Measurements from ENCODE around the gene MYL12B. TPM values are rescaled to one million over a fixed set of nuclear protein-coding genes. Genes with fewer than 3 reads are reported as not detected.

The MYL12B gene
- total RNA-seq, 2 experiments from 2014 or later = 235 to 238 TPM

- ChIA-PET POLR2A (no interaction called here), CTCF (interaction anchor here (0.8 to 1.5 kb wide), 2 partner anchors 12 to 239 kb away, joined by 3 to 4 read pairs; no protein-coding TSS in a partner anchor)
Observed at GRCh38 chr18:3233433-3234168, 28.3 kb upstream of the MYL12B start.

- ChIA-PET POLR2A (no interaction called here), CTCF (interaction anchor here (0.8 to 1.5 kb wide), 3 partner anchors 11 to 240 kb away, joined by 3 to 4 read pairs (median 4); no protein-coding TSS in a partner anchor)
Observed at GRCh38 chr18:3234457-3234856, 27.5 kb upstream of the MYL12B start.

- ChIA-PET CTCF (no interaction called here), POLR2A (no interaction called here)
Observed at GRCh38 chr18:3235846-3236245, 26.1 kb upstream of the MYL12B start.

GRCh38 chr18:3236470-3236869 is 25.5 kb upstream of the MYL12B start:
- POLR2A ChIA-PET = no interaction called here
- CTCF ChIA-PET = no interaction called here

DNA sequence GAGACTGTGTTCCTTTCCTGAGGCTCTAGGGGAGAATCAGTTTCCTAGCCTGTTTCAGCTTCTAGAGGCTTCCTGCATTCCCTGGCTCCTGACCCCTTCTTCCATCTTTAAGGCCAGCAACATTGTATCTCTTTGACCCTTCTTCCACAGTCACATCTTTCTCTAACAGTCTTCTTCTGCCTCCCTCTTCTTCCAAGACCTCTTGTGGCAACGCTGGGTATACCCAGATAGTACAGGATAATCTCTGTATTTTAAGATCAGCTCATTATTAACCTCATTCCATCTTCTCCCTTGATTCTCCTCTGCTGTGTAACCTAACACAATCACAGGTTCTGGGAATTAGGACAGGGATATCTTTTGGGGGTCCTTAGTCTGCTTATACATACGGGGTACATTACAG is 23.2 kb upstream of the MYL12B start:
- ChIA-PET POLR2A (no interaction called here), CTCF (no interaction called here)

- POLR2A ChIA-PET = no interaction called here
- CTCF ChIA-PET = interaction anchor here (0.9 to 2.4 kb wide), 13 partner anchors 11 to 468 kb away, joined by 3 to 17 read pairs (median 5); no protein-coding TSS in a partner anchor
Observed at GRCh38 chr18:3245185-3245564, 16.8 kb upstream of the MYL12B start.

- POLR2A ChIA-PET = interaction anchor here (0.5 to 1.1 kb wide), 3 partner anchors 132 to 406 kb away, joined by 3 to 4 read pairs (median 3); no protein-coding TSS in a partner anchor
- CTCF ChIA-PET = interaction anchor here (0.6 to 2.4 kb wide), 32 partner anchors 12 to 469 kb away, joined by 3 to 17 read pairs (median 4); partner anchors contain the start of gene MYL12B
Observed at GRCh38 chr18:3245853-3246634, 15.9 kb upstream of the MYL12B start.

- POLR2A ChIA-PET = interaction anchor here (1.0 to 1.6 kb wide), 3 partner anchors 251 to 289 kb away, joined by 4 read pairs; no protein-coding TSS in a partner anchor
- CTCF ChIA-PET = interaction anchor here (0.6 to 2.4 kb wide), 27 partner anchors 13 to 469 kb away, joined by 3 to 17 read pairs (median 4); partner anchors contain the start of gene MYL12B
Observed at GRCh38 chr18:3246635-3247239, 15.2 kb upstream of the MYL12B start.

DNA sequence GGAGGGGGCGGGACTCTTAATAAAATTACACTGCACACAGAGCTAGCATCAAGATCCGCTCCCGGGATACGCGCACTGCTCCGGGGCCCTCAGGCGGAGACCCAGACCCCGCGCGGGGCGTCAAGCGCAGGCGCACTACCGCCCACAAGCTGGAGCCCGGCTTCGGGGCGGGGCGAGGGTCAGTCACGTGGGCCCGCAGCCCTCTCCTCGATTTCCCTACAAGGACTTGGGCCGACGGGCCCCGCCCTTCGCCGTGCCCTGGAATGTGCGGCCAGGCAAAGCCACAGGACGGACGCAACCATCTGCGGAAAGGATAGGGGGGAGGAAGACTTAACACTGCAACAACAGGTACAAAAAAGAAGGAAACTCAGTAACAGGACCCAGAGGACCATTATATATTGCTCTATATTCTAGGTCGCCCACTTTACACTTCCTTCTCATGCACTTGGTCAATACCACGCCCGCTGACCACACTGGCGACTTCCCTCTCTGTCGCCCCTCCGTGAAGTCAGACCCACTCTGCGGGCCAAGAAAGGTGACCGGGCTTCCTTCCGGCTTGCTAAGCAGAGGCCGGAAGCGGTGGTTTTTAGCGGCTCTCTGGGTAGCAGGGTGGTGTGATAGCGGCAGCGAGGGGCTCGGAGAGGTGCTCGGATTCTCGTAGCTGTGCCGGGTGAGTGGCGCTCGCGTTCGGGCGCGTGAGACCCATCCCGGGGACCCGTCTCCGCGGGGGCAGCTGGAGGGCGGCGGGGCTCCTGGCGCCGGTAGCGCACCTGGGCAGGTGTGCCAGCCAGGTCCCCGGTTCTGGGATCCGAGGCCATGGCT is 14.5 kb upstream of the MYL12B start, which contains the start of gene MYL12A:
MYL12A (plus strand) TSS at position 562 of the 822 bp plus-strand sequence. CDS start 5,447 bp downstream, outside the sequence.
- ChIA-PET POLR2A (interaction anchor here (0.8 to 1.6 kb wide), 10 partner anchors 14 to 591 kb away, joined by 3 to 5 read pairs (median 4); no protein-coding TSS in a partner anchor), CTCF (interaction anchor here (0.6 to 2.1 kb wide), 8 partner anchors 14 to 249 kb away, joined by 3 to 8 read pairs (median 4); partner anchors contain the start of gene MYL12B)

DNA sequence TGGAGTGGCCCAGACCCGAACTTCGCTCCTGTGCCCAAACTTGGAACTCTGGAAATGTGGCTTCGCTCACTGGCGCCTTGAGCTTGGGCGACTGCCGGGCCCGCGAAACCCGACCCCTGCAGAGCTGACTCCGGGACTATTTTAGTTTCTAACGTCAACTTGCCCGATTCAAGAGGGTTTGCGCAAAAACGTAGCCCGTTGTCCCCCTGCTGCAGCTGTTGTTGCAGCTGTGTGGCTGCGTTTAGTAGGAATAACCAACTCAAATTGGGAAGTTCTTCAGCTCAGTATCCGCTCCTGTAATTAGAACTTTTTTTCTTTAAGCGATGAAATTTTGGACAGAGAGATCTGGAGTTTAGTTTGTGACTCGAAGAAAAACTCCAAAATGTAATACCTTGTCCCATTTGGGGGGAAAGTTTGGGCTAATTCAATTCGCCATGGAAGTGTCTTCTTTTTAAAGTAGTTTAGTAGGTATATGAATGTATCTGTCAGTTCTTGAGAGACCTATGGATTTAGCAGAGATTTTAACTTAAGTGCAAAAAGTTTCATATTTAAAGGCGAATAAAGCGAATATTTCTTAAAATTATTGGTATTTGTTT is 13.8 kb upstream of the MYL12B start:
- ChIA-PET CTCF (interaction anchor here (1.1 to 1.7 kb wide), 2 partner anchors 96 to 203 kb away, joined by 3 to 4 read pairs; no protein-coding TSS in a partner anchor), POLR2A (interaction anchor here (0.8 to 1.6 kb wide), 9 partner anchors 13 to 592 kb away, joined by 3 to 5 read pairs (median 3); no protein-coding TSS in a partner anchor)

DNA sequence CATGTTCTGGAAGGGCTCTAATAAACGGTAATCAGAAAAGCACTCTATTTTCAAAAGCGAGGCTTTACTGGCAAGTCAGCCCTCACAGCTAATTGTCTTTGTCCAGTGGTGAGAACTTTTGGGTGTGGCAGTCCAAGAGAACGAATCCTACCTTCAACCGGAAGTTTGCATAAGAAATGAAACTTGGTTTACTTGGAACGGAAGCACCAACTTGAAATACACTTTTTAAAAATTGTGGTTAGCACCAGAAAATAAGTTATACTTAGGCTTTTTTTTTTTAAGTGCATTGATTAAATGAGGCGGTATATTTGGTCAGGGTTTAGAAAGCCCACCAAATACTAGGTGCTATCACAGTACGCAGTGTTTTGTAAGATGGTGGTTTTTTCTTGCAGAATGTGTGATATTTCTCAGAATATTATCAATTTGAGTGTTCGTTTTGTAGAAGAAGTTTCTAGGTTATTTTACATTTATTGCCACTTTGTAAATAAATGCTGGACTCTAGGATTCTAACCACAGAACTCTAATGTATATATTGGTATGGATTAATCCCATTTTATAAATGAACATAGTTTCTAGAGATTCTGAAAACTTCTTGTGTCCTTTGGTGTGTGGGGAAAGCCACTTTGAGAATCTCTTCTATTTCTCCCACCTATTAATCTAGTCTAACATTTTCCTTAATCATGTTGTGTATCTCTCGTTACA is 13.1 kb upstream of the MYL12B start:
- POLR2A ChIA-PET = interaction anchor here (0.8 to 2.4 kb wide), 7 partner anchors 12 to 593 kb away, joined by 3 to 14 read pairs (median 3); partner anchors contain the start of gene MYL12B
- CTCF ChIA-PET = interaction anchor here (1.1 to 1.7 kb wide), 3 partner anchors 12 to 202 kb away, joined by 3 to 4 read pairs (median 3); no protein-coding TSS in a partner anchor

- POLR2A ChIA-PET = interaction anchor here (0.8 to 2.4 kb wide), 2 partner anchors 10 to 345 kb away, joined by 6 to 14 read pairs; partner anchors contain the start of gene MYL12B
- CTCF ChIA-PET = interaction anchor here (0.6 to 1.2 kb wide), 5 partner anchors 10 to 266 kb away, joined by 3 to 5 read pairs (median 3); no protein-coding TSS in a partner anchor
Observed at GRCh38 chr18:3250237-3251107, 11.5 kb upstream of the MYL12B start.

DNA sequence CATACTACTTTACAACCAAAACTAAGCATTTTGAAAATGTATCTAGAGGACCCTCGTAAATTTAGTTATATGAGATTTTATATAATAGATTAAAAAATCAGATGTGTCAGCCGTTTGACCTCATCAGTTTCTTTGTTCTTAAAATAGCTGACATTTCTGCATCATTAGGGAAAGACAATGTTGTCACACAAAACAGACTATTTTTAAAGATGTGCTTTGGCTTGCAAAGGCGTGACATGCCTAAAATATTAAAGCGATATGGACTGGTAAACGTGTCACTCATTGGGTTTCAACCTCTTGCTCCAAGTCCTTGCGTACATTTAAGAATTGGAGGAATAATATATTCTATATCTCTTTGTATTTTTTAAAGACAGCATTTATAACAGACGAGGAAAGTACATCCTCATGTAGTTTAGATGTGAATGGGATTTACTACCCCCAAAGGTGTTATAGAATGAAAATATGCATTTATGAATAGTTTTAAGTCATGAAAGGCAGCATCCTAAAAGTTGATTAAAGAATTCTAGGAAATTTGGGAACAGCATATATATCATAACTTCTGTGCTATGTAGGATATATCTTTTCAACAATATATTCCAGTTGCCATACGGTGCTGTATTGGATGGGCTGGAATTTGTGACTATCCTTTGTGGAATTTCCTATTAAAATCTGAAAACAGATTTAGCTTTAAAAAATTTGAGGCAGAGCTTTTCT is 10.5 kb upstream of the MYL12B start:
- POLR2A ChIA-PET = interaction anchor here (0.5 to 2.4 kb wide), 5 partner anchors 10 to 457 kb away, joined by 3 to 14 read pairs (median 6); partner anchors contain the start of gene MYL12B
- CTCF ChIA-PET = interaction anchor here (0.6 to 1.0 kb wide), 3 partner anchors 10 to 267 kb away, joined by 3 to 5 read pairs (median 3); no protein-coding TSS in a partner anchor

DNA sequence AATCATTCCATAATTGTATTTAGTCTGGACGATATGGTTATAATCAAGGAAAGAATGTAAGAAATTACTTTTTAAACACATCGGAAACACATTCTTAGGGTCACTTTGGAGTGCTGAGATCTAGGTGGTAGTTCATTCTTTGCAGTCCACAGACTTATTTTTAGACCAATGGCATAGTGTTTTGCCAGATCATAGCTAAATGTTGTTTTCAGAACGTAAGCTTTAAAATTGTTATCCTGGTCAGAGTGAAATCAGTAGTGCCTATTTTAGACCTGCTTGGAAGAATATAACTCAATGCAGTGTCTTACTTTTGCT is 10.0 kb upstream of the MYL12B start:
- POLR2A ChIA-PET = interaction anchor here (1.6 kb wide), 1 partner anchor 10 kb away, joined by 5 read pairs; the partner anchor contains the start of gene MYL12B
- CTCF ChIA-PET = no interaction called here

- ChIA-PET POLR2A (interaction anchor here (1.6 kb wide), 1 partner anchor 9 kb away, joined by 5 read pairs; the partner anchor contains the start of gene MYL12B), CTCF (no interaction called here)
Observed at GRCh38 chr18:3252843-3253242, 9.1 kb upstream of the MYL12B start.

Data from activated CD8-positive, alpha-beta memory T cell treated with anti-CD3 and anti-CD28 coated beads for 36 hours (primary cell).